ENCODE results near the gene NUDCD3.

GRCh38 chr7:44384586-44385433, 105.6 kb downstream of the NUDCD3 start:
- TF ChIP-seq EZH2 (IDR thresholded peaks at IDR 0.05; ENCODE audit: low read length) = no peak
- TF ChIP-seq CTCF (optimal IDR thresholded peaks at IDR 0.05 in 1 of 3, IDR thresholded peaks at IDR 0.05 in 1 of 3, conservative IDR thresholded peaks at IDR 0.05 in 1 of 3; ENCODE audit: extremely low read depth in 1 of 3, insufficient read depth in 2 of 3, low read length in 3 of 3) = no peak
